Peyer's patch (tissue), 4 donors: ENCODE measurements around the gene GYG2. TPM values are rescaled to one million over a fixed set of nuclear protein-coding genes. Genes with fewer than 3 reads are reported as not detected.
"Not testable (repeated sequence)": the region's sequence is repeated elsewhere in the genome, so short reads cannot be mapped to it uniquely, and the experiment has no call there.

Experiments
- DNase-seq, 3 donors: peaks; one replicate each; pipeline ENCODE4 v3.0.0-alpha.2; 2017 to 2019
- H3K27ac ChIP-seq, 4 donors: fragments of 200-600 bp; sonication (generic); one replicate each; pipeline ENCODE4 v1.5.1; 2016 to 2019
- H3K27me3 ChIP-seq, 2 donors: fragments of 200-600 bp; sonication (generic); one replicate each; pipeline ENCODE4 v1.5.1; 2019
- H3K36me3 ChIP-seq, 3 donors: fragments of 200-600 bp; sonication (generic); one replicate each; pipeline ENCODE4 v1.5.1; 2016 to 2019
- H3K4me1 ChIP-seq, 4 donors: fragments of 200-600 bp; sonication (generic); one replicate each; pipeline ENCODE4 v1.5.1; 2016 to 2019
- H3K4me3 ChIP-seq, 4 donors: fragments of 200-600 bp; sonication (generic); 1 replicate in 3 of 4; 2 replicates in 1 of 4; pipeline ENCODE4 v1.5.1; 2016 to 2019; ENCODE audit warnings: mild to moderate bottlenecking in 1 of 4
- H3K9me3 ChIP-seq, 4 donors: fragments of 200-600 bp; sonication (generic); one replicate each; pipeline ENCODE4 v1.5.1; 2016 to 2019; ENCODE audit warnings: mild to moderate bottlenecking in 1 of 4
- POLR2A ChIP-seq, 2 donors: fragments of 450-650 bp; IDR thresholded peaks; one replicate each; pipeline ENCODE4 v1.5.1; 2017; ENCODE audit warnings: antibody characterized with exemption in 2 of 2, mild to moderate bottlenecking in 2 of 2, moderate library complexity in 2 of 2
- total RNA-seq, 4 donors: library from RNA; depleted of rRNA; stranded (reverse); fragments of >200 nt; gene quantifications; one replicate each; pipeline ENCODE4 v1.1.0, GENCODE V29; 2016
- TF ChIP-seq, protein P1 (sequence below), 6 experiments: fragments of 450-650 bp in 4 of 6; fragments of 200-600 bp in 2 of 6; sonication (generic) in 1 of 6; IDR thresholded peaks; one replicate each; pipeline ENCODE4 v1.5.1; 2017 to 2019; ENCODE audit warnings: antibody characterized with exemption in 6 of 6, mild to moderate bottlenecking in 3 of 6, moderate library complexity in 1 of 6

Gene GYG2
- total RNA-seq, 4 donors from 2014 or later = 0.70 to 3.9 (median 2.8) TPM

GRCh38 chrX:2784026-2784425 lies 44.7 kb upstream of the GYG2 start:
- no peaks in the 10 kb centered on the region for H3K4me1 ChIP-seq
- H3K27ac ChIP-seq = no peak overlapping the region
- no peaks in the 10 kb centered on the region for H3K9me3 ChIP-seq
- H3K4me3 ChIP-seq = no peak overlapping the region
- TF ChIP-seq, protein P1, sequence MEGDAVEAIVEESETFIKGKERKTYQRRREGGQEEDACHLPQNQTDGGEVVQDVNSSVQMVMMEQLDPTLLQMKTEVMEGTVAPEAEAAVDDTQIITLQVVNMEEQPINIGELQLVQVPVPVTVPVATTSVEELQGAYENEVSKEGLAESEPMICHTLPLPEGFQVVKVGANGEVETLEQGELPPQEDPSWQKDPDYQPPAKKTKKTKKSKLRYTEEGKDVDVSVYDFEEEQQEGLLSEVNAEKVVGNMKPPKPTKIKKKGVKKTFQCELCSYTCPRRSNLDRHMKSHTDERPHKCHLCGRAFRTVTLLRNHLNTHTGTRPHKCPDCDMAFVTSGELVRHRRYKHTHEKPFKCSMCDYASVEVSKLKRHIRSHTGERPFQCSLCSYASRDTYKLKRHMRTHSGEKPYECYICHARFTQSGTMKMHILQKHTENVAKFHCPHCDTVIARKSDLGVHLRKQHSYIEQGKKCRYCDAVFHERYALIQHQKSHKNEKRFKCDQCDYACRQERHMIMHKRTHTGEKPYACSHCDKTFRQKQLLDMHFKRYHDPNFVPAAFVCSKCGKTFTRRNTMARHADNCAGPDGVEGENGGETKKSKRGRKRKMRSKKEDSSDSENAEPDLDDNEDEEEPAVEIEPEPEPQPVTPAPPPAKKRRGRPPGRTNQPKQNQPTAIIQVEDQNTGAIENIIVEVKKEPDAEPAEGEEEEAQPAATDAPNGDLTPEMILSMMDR (IDR thresholded peaks at IDR 0.05) = no peak
- no peak for TF ChIP-seq POLR2A (IDR thresholded peaks at IDR 0.05)
- no peaks in the 10 kb centered on the region for H3K27me3 ChIP-seq
- no peak for DNase-seq
- no peaks in the 10 kb centered on the region for H3K36me3 ChIP-seq

DNA sequence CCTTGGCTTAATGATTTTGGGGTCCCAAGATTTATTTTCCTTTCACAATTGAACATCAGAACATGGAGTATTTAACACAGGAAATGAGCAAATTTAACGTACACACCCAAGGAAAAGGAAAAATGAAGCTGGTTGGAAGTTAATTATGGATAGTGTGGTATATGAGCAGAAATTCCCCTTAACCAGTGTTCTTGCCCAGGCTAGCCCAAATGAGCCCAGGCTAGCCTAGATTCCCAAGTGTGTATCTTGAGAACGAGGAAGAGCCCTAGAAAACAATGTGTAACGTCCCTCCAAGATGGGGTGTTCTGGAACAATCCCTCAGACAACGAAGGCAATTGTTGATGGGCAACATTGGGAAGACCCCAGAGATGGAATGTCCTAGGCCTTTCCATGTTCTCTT lies 43.2 kb upstream of the GYG2 start:
- TF ChIP-seq, protein P1 (IDR thresholded peaks at IDR 0.05) = no peak
- TF ChIP-seq POLR2A (IDR thresholded peaks at IDR 0.05) = no peak

DNA sequence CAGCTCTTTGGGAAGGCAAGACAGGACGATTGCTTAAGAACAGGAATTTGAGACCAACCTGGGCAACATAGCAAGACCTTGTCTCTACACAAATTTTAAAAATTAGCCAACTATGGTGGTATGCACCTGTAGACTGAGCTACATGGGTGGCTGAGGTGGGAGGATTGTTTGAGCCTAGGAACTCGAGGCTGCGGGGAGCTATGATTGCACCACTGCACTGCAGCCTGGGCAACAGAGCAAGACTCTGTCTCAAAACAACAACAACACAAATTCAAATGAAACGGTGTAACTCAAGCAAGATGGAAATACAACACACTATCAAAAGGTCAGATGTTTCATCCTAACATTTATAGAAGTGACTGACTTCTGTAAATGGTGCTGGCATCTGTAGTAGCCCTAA lies 39.8 kb upstream of the GYG2 start:
- no peak for DNase-seq
- Histone ChIP-seq H3K27me3 (no peaks in the 10 kb centered on the region), H3K36me3 (no peaks in the 10 kb centered on the region), H3K27ac (no peak overlapping the region), H3K4me1 (no peaks in the 10 kb centered on the region), H3K9me3 (no peaks in the 10 kb centered on the region), H3K4me3 (no peak overlapping the region)
- TF ChIP-seq POLR2A (IDR thresholded peaks at IDR 0.05) = no peak

More for the DNA sequence above, 43.2 kb upstream of the GYG2 start:
- no peak overlapping the region for H3K4me3 ChIP-seq
- no peaks in the 10 kb centered on the region for H3K36me3 ChIP-seq
- DNase-seq = no peak
- H3K9me3 ChIP-seq = no peaks in the 10 kb centered on the region
- H3K27ac ChIP-seq = no peak overlapping the region
- H3K4me1 ChIP-seq = no peaks in the 10 kb centered on the region
- H3K27me3 ChIP-seq = no peaks in the 10 kb centered on the region

DNA sequence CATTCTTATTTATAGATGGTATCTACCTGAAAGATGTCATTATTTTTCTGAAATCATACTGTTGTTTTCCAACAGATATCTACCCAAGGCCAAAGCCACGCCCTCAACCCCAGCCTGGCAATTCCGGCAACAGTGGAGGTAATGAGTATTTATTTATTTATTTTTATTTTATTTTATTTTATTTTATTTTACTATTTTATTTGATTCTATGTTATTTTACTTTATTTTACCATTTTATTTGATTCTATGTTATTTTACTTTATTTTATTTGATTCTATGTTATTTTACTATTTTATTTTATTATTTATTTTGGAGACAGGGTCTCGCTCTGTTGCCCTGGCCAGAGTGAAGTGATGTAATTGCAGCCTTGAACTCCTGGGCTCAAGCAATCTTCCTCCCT lies 39.2 kb upstream of the GYG2 start:
- Histone ChIP-seq H3K4me1 (no peaks in the 10 kb centered on the region), H3K36me3 (no peaks in the 10 kb centered on the region), H3K9me3 (no peaks in the 10 kb centered on the region), H3K27ac (no peak overlapping the region), H3K27me3 (no peaks in the 10 kb centered on the region), H3K4me3 (no peak overlapping the region)
- no peak for DNase-seq
- TF ChIP-seq POLR2A (IDR thresholded peaks at IDR 0.05) = no peak
- TF ChIP-seq, protein P1 (IDR thresholded peaks at IDR 0.05) = no peak

DNA sequence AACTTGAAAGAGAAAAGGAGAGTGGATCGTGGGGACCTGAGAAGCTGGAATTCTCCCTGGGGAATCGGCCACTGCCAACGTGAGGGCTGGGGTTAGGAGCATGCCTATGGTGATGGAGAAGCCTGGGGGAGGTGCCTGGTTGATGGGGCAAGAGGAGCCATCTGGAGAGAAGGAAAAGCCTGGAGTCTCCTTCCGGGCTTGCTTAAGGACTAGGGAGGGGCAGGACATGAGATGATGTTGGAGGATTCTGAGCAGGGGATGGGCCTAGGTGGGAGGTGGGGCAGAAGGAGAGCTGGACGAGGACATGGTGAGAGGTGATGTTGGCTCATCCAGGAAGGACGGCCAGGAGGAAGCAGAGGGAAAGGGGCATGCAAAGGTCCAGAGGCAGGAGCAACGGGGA lies 35.0 kb upstream of the GYG2 start:
- no peaks in the 10 kb centered on the region for H3K9me3 ChIP-seq
- H3K27me3 ChIP-seq = no peaks in the 10 kb centered on the region
- DNase-seq = no peak
- no peak overlapping the region for H3K4me3 ChIP-seq
- H3K4me1 ChIP-seq = no peaks in the 10 kb centered on the region
- no peaks in the 10 kb centered on the region for H3K36me3 ChIP-seq
- no peak for TF ChIP-seq POLR2A (IDR thresholded peaks at IDR 0.05)
- TF ChIP-seq, protein P1 (IDR thresholded peaks at IDR 0.05) = no peak
- no peak overlapping the region for H3K27ac ChIP-seq

DNA sequence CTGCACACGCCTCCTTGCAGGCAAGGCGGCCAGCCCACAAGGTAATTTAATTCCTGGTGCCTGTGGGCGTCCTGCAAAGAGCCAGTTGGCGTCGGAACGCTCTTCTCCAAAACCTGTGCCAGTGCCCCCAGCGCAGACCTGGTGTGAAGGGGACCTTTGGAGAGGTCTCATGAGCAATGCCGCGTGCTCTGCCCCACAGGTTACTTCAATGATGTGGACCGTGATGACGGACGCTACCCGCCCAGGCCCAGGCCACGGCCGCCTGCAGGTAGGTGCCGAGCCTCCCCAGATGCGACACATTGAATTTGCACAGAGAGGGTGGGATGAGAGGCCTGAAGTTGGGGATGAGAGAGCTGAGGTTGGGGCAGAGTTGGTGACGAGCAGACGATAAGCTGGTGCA lies 34.4 kb upstream of the GYG2 start:
- Histone ChIP-seq H3K4me1 (no peaks in the 10 kb centered on the region), H3K4me3 (no peak overlapping the region), H3K9me3 (no peaks in the 10 kb centered on the region), H3K27ac (no peak overlapping the region), H3K36me3 (no peaks in the 10 kb centered on the region), H3K27me3 (no peaks in the 10 kb centered on the region)
- no peak for DNase-seq
- TF ChIP-seq POLR2A (IDR thresholded peaks at IDR 0.05) = no peak
- TF ChIP-seq, protein P1 (IDR thresholded peaks at IDR 0.05) = no peak

GRCh38 chrX:2796808-2797207 lies 31.9 kb upstream of the GYG2 start:
- not testable (repeated sequence) for H3K4me1 ChIP-seq, H3K4me3 ChIP-seq, H3K36me3 ChIP-seq, DNase-seq, H3K27me3 ChIP-seq, H3K9me3 ChIP-seq, H3K27ac ChIP-seq
